Tibial nerve (tissue), 4 donors: ENCODE results near the gene FAM161B. TPM values are rescaled to one million over a fixed set of nuclear protein-coding genes. Genes with fewer than 3 reads are reported as not detected.
A peak's percentile ranks its signal among the peaks of the same experiment; 100 is the strongest.

Source experiments
- DNase-seq, 2 donors: peaks; one replicate each; pipeline ENCODE4 v3.0.0-alpha.2; 2019; ENCODE audit warnings: low spot score in 2 of 2
- H3K27ac ChIP-seq, 4 donors: fragments of 200-600 bp; sonication (generic) in 3 of 4; one replicate each; pipeline ENCODE4 v1.5.1; 2017 to 2019; ENCODE audit warnings: mild to moderate bottlenecking in 1 of 4
- H3K27me3 ChIP-seq, 2 donors: fragments of 200-600 bp; sonication (generic) in 1 of 2; one replicate each; pipeline versions ENCODE4 v1.5.1 to v1.6.0; 2017 to 2019
- H3K36me3 ChIP-seq, 3 donors: fragments of 200-600 bp; sonication (generic); one replicate each; pipeline ENCODE4 v1.5.1; 2018 to 2019
- H3K4me1 ChIP-seq, 4 donors: fragments of 200-600 bp; sonication (generic) in 3 of 4; one replicate each; pipeline ENCODE4 v1.5.1; 2017 to 2019
- H3K4me3 ChIP-seq, 4 donors: fragments of 200-600 bp; sonication (generic) in 3 of 4; one replicate each; pipeline ENCODE4 v1.5.1; 2017 to 2019; ENCODE audit warnings: mild to moderate bottlenecking in 1 of 4, moderate library complexity in 1 of 4
- H3K9me3 ChIP-seq, 4 donors: fragments of 200-600 bp; sonication (generic) in 3 of 4; one replicate each; pipeline ENCODE4 v1.5.1; 2017 to 2019
- CTCF ChIP-seq, 5 experiments: fragments of 200-600 bp in 3 of 5; fragments of 450-650 bp in 2 of 5; sonication (generic) in 3 of 5; IDR thresholded peaks; one replicate each; pipeline ENCODE4 v1.5.1; 2016 to 2019; ENCODE audit warnings: antibody characterized with exemption in 5 of 5, mild to moderate bottlenecking in 3 of 5, moderate library complexity in 2 of 5
- EP300 ChIP-seq, 2 donors: sonication (generic); formaldehyde crosslinking; IDR thresholded peaks; one replicate each; pipeline ENCODE4 v1.6.1; 2017; ENCODE audit warnings: antibody characterized with exemption in 2 of 2, mild to moderate bottlenecking in 1 of 2
- POLR2A ChIP-seq, 2 donors: fragments of 450-650 bp; IDR thresholded peaks; one replicate each; pipeline ENCODE4 v1.6.1; 2017; ENCODE audit warnings: antibody characterized with exemption in 2 of 2, mild to moderate bottlenecking in 2 of 2, moderate library complexity in 2 of 2
- WGBS, 2 donors: methylation state at CpG; one replicate each; pipeline ENCODE4 v1.1.5; 2018; 5-methylcytosine and 5-hydroxymethylcytosine counted together
- total RNA-seq, 4 donors: library from RNA; depleted of rRNA; stranded (reverse); fragments of >200 nt; gene quantifications; one replicate each; pipeline ENCODE4 v1.1.0, GENCODE V29; 2016

FAM161B gene
- total RNA-seq, 4 donors from 2014 or later = 6.9 to 10.7 (median 9.3) TPM

- TF ChIP-seq EP300 (IDR thresholded peaks at IDR 0.05) (no peak), CTCF (IDR thresholded peaks at IDR 0.05) (no peak), POLR2A (IDR thresholded peaks at IDR 0.05) (no peak)
- Histone ChIP-seq H3K36me3 (peaks cover 5 to 74% (median 19%) of the 10 kb centered on the region in 3 donors), H3K27me3 (no peaks in the 10 kb centered on the region), H3K9me3 (no peaks in the 10 kb centered on the region), H3K27ac (no peak overlapping the region), H3K4me1 (peaks cover 0 to 24% (median 8%) of the 10 kb centered on the region in 4 donors), H3K4me3 (no peak overlapping the region)
- WGBS, 2 donors = 92 to 94% methylated on average over 5 of the region's 5 CpGs
- DNase-seq = no peak
Observed at GRCh38 chr14:73955674-73956073, 5.8 kb upstream of the FAM161B start.

- H3K4me1 ChIP-seq = peaks cover 0 to 34% (median 10%) of the 10 kb centered on the region in 4 donors
- 65 to 71% methylated on average over 1 of the region's 1 CpG for WGBS, 2 donors
- H3K4me3 ChIP-seq = no peak overlapping the region
- H3K27ac ChIP-seq = no peak overlapping the region
- TF ChIP-seq CTCF (IDR thresholded peaks at IDR 0.05) = no peak
- no peak for TF ChIP-seq EP300 (IDR thresholded peaks at IDR 0.05)
- TF ChIP-seq POLR2A (IDR thresholded peaks at IDR 0.05) = no peak
- no peaks in the 10 kb centered on the region for H3K27me3 ChIP-seq
- peaks cover 3 to 54% (median 12%) of the 10 kb centered on the region in 3 donors for H3K36me3 ChIP-seq
- DNase-seq = no peak
- no peaks in the 10 kb centered on the region for H3K9me3 ChIP-seq
Observed at GRCh38 chr14:73953731-73954130, 3.8 kb upstream of the FAM161B start.

- Histone ChIP-seq H3K27ac (no peak overlapping the region), H3K4me3 (no peak overlapping the region), H3K27me3 (no peaks in the 10 kb centered on the region), H3K36me3 (peaks cover 0 to 67% (median 2%) of the 10 kb centered on the region in 3 donors), H3K4me1 (peaks cover 0 to 12% (median 2%) of the 10 kb centered on the region in 4 donors), H3K9me3 (no peaks in the 10 kb centered on the region)
- TF ChIP-seq EP300 (IDR thresholded peaks at IDR 0.05) = no peak
- TF ChIP-seq POLR2A (IDR thresholded peaks at IDR 0.05) = no peak
- TF ChIP-seq CTCF (IDR thresholded peaks at IDR 0.05) = no peak
- no peak for DNase-seq
- 84% methylated on average over 4 of the region's 4 CpGs for WGBS, 2 donors
Observed at GRCh38 chr14:73945159-73945670, 4.7 kb downstream of the FAM161B start.

DNA sequence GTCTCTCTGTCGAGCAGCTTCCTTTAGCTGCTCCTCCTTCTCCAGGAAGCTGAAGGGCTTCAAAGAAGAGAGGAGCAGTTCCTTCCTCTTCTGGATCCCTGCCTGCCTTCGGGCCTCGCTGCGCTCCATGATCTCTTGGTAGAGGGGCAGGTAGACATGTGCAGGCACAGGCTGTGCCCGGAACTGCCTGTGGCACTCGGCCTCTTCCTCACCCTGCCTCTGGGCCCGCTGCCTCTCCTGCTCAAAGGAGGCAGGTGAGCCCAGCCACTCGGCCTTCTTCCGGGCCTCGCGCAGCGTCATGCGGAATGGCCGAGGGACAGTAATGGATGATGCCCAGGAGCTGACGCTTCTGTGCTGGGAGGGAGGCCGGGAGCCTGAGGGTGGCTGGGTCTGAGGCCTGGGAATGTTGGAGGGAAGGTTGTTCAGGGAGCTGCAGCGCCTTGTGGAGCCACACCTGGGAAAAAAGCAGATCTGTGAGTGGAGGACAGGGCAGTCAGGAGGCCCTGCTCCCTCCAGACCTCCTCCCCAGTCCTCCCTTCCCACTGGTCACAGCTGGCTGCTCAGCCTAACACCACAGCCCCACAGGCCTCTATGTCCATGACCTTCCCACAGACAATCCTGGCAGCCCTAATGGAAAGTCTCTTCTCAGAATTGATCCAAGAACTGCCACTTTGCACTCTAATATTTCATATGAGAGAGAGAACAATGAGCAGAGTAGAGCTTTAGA, 5.3 kb downstream of the FAM161B start:
- 89 to 92% methylated on average over 13 to 17 of the region's 17 CpGs for WGBS, 2 donors
- DNase-seq = no peak
- no peak overlapping the region for H3K4me3 ChIP-seq
- H3K4me1 ChIP-seq = peaks cover 0 to 12% (median 2%) of the 10 kb centered on the region in 4 donors
- no peak overlapping the region for H3K27ac ChIP-seq
- no peak for TF ChIP-seq POLR2A (IDR thresholded peaks at IDR 0.05)
- TF ChIP-seq CTCF (IDR thresholded peaks at IDR 0.05) = no peak
- TF ChIP-seq EP300 (IDR thresholded peaks at IDR 0.05) = no peak
- H3K9me3 ChIP-seq = no peaks in the 10 kb centered on the region
- no peaks in the 10 kb centered on the region for H3K27me3 ChIP-seq
- H3K36me3 ChIP-seq = peaks cover 0 to 73% (median 2%) of the 10 kb centered on the region in 3 donors

GRCh38 chr14:73943083-73943482, 6.8 kb downstream of the FAM161B start:
- peaks cover 0 to 88% (median 2%) of the 10 kb centered on the region in 3 donors for H3K36me3 ChIP-seq

More at GRCh38 chr14:73943083-73943482, 6.8 kb downstream of the FAM161B start:
- Histone ChIP-seq H3K4me1 (no peaks in the 10 kb centered on the region), H3K4me3 (no peak overlapping the region), H3K9me3 (no peaks in the 10 kb centered on the region), H3K27me3 (no peaks in the 10 kb centered on the region), H3K27ac (peak overlapping the region in 1 of 4 donors; percentile 22)
- peak in 1 of 2 donors; percentile 64 for DNase-seq
- TF ChIP-seq CTCF (IDR thresholded peaks at IDR 0.05) (no peak), POLR2A (IDR thresholded peaks at IDR 0.05) (no peak), EP300 (IDR thresholded peaks at IDR 0.05) (peak in 1 of 2 donors; percentile 67)
- 47 to 51% methylated on average over 4 of the region's 4 CpGs for whole genome bisulfite sequencing, 2 donors
